GM12892 (cell line): ENCODE measurements around the gene ZBTB6.

Experiments
- POLR2A ChIP-seq: IDR thresholded peaks from 2 replicates; pipeline ENCODE4 v1.6.1; 2011; ENCODE audit warnings: low read depth, low read length, control low read depth
- TAF1 ChIP-seq: IDR thresholded peaks from 2 replicates; pipeline ENCODE4 v1.6.1; 2011; ENCODE audit warnings: low read depth, mild to moderate bottlenecking, control low read depth, low read length, borderline replicate concordance

- TF ChIP-seq POLR2A (no peak), TAF1 (no peak)
These were observed 49.7 kb downstream of the ZBTB6 start for GRCh38 chr9:122863407-122863806.
